CD4-positive, alpha-beta T cell (primary cell): ENCODE results near the gene LETM1. TPM values are rescaled to one million over a fixed set of nuclear protein-coding genes. Genes with fewer than 3 reads are reported as not detected.

Source experiments
- ATAC-seq: fragments of 200-7000 bp; cut with Tn5 transposase; one replicate; pipeline ENCODE4 v1.10.0; 2022; ENCODE audit warnings: mild to moderate bottlenecking; ENCODE audit not compliant: poor library complexity
- CTCF ChIA-PET: fragments of 350-600 bp; sonication (Branson Sonifier 250); formaldehyde crosslinking; loops from one replicate; lab custom pipeline; 2021; ENCODE audit warnings: antibody characterized with exemption, inconsistent platforms; lab: Charles Lee
- POLR2A ChIA-PET: fragments of 350-600 bp; sonication (Branson Sonifier 250); formaldehyde crosslinking; loops from one replicate; lab custom pipeline; 2021; ENCODE audit warnings: antibody characterized with exemption, inconsistent platforms; lab: Charles Lee
- DNase-seq, 14 experiments: peaks; one replicate each; pipeline ENCODE4 v3.0.0-alpha.2; 2013 to 2020; ENCODE audit warnings: mixed read lengths in 2 of 14
- H3K27ac ChIP-seq, 2 donors: one replicate each; pipeline versions ENCODE4 v1.5.1 to v1.7.0; 2013; ENCODE audit warnings: low read length in 2 of 2, low read depth in 1 of 2, mild to moderate bottlenecking in 1 of 2
- H3K27me3 ChIP-seq, 2 experiments: 1 replicate in 1 of 2; 2 replicates in 1 of 2; pipeline versions ENCODE4 v1.6.1 to v1.7.0; 2013; ENCODE audit warnings: low read length in 2 of 2, control low read depth in 1 of 2, mild to moderate bottlenecking in 1 of 2, moderate library complexity in 1 of 2; ENCODE audit not compliant: insufficient read depth in 2 of 2, control insufficient read depth in 1 of 2
- H3K36me3 ChIP-seq: one replicate; pipeline ENCODE4 v1.6.1; 2013; ENCODE audit warnings: low read length, control low read depth; ENCODE audit not compliant: insufficient read depth
- H3K4me1 ChIP-seq: one replicate; pipeline ENCODE4 v1.6.1; 2013; ENCODE audit warnings: low read length, control low read depth; ENCODE audit not compliant: insufficient read depth
- H3K4me3 ChIP-seq: one replicate; pipeline ENCODE4 v1.5.1; 2013; ENCODE audit warnings: mild to moderate bottlenecking, low read length, moderate library complexity
- H3K9me3 ChIP-seq, 2 experiments: 1 replicate in 1 of 2; 2 replicates in 1 of 2; pipeline versions ENCODE4 v1.6.1 to v1.7.0; 2013; ENCODE audit warnings: low read length in 2 of 2, mild to moderate bottlenecking in 2 of 2, control low read depth in 1 of 2, moderate library complexity in 1 of 2; ENCODE audit not compliant: control insufficient read depth in 1 of 2, insufficient read depth in 1 of 2
- H3K27ac Mint-ChIP-seq: one replicate; pipeline ENCODE4 v1.8.0; 2020; ENCODE audit warnings: mixed read lengths
- H3K27me3 Mint-ChIP-seq: one replicate; pipeline ENCODE4 v1.8.0; 2021; ENCODE audit warnings: mixed read lengths
- H3K36me3 Mint-ChIP-seq: one replicate; pipeline ENCODE4 v1.8.0; 2021; ENCODE audit warnings: low read depth, mixed read lengths
- H3K4me1 Mint-ChIP-seq: one replicate; pipeline ENCODE4 v1.8.0; 2021; ENCODE audit warnings: low read depth, mixed read lengths
- H3K4me3 Mint-ChIP-seq: one replicate; pipeline ENCODE4 v1.8.0; 2020; ENCODE audit warnings: mild to moderate bottlenecking, mixed read lengths
- H3K9me3 Mint-ChIP-seq: one replicate; pipeline ENCODE4 v1.8.0; 2020; ENCODE audit warnings: mixed read lengths
- intact Hi-C, 2 experiments: fragments of 100-400 bp; cut with DNase I in 1 of 2; cut with micrococcal nuclease in 1 of 2; formaldehyde crosslinking; loops; one replicate each; pipeline versions ENCODE4 v1.15.1 to v1.9.0; 2023 to 2025; cut with DNase I, micrococcal nuclease
- total RNA-seq, 174 experiments: library from RNA in 2 of 174; stranded (reverse) in 2 of 174; gene quantifications; one replicate each; pipeline ENCODE4 v1.2.3 and lab custom pipeline; 2021 to 2026
- TF ChIP-seq, protein P1 (sequence below): fragments of 200-600 bp; IDR thresholded peaks from one replicate; pipeline ENCODE4 v1.8.0; 2022; ENCODE audit warnings: antibody characterized with exemption, mild to moderate bottlenecking

The LETM1 gene
- total RNA-seq, 2 experiments from 2014 or later: 21.2 to 25.2 TPM

DNA sequence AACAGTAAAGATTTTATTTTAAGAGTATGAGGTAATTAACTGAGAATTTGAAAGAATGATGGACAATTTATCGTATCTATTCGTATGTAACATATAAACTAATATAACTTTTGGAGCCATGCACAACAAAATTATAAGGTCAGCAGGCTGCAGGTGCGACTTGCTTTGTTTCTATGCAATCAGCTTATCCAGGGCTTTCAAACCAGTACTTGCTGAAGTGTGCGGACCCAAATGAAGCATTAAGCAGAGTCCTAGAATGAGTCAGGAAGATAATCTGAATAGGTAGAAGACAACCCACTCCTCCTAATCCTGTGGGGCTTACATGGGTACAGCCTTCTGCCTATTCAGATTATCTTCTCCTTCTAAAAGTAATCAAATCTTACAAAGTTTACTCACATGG is 17.3 kb upstream of the LETM1 start:
- no peaks in the 10 kb centered on the region for H3K36me3 ChIP-seq
- no peaks in the 10 kb centered on the region for H3K9me3 ChIP-seq
- peak overlapping the region; percentile 63 for H3K4me3 ChIP-seq
- peak overlapping the region in 1 of 2 donors; percentile 43 for H3K27ac ChIP-seq
- peaks cover 33% of the 10 kb centered on the region for H3K4me1 ChIP-seq
- ChIA-PET POLR2A (interaction anchor here (1.5 kb wide), 1 partner anchor 26 kb away, joined by 7 read pairs; no protein-coding TSS in a partner anchor), CTCF (interaction anchor here (2.0 kb wide), 1 partner anchor 26 kb away, joined by 8 read pairs; no protein-coding TSS in a partner anchor)
- ATAC-seq (no peak), DNase-seq (no peak)
- no peaks in the 10 kb centered on the region for H3K27me3 ChIP-seq
- Mint-ChIP-seq H3K27me3 (peaks cover 5% of the 10 kb centered on the region), H3K4me1 (peaks cover 45% of the 10 kb centered on the region), H3K27ac (peak overlapping the region; percentile 89), H3K36me3 (peaks cover 9% of the 10 kb centered on the region), H3K4me3 (peak overlapping the region; percentile 89), H3K9me3 (no peaks in the 10 kb centered on the region)
- TF ChIP-seq, protein P1, sequence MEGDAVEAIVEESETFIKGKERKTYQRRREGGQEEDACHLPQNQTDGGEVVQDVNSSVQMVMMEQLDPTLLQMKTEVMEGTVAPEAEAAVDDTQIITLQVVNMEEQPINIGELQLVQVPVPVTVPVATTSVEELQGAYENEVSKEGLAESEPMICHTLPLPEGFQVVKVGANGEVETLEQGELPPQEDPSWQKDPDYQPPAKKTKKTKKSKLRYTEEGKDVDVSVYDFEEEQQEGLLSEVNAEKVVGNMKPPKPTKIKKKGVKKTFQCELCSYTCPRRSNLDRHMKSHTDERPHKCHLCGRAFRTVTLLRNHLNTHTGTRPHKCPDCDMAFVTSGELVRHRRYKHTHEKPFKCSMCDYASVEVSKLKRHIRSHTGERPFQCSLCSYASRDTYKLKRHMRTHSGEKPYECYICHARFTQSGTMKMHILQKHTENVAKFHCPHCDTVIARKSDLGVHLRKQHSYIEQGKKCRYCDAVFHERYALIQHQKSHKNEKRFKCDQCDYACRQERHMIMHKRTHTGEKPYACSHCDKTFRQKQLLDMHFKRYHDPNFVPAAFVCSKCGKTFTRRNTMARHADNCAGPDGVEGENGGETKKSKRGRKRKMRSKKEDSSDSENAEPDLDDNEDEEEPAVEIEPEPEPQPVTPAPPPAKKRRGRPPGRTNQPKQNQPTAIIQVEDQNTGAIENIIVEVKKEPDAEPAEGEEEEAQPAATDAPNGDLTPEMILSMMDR: no peak
- intact Hi-C loops: loop anchor here in 1 of 2 experiments (5.0 kb wide), 1 partner anchor 134 kb away; the partner anchor contains the start of gene NELFA

DNA sequence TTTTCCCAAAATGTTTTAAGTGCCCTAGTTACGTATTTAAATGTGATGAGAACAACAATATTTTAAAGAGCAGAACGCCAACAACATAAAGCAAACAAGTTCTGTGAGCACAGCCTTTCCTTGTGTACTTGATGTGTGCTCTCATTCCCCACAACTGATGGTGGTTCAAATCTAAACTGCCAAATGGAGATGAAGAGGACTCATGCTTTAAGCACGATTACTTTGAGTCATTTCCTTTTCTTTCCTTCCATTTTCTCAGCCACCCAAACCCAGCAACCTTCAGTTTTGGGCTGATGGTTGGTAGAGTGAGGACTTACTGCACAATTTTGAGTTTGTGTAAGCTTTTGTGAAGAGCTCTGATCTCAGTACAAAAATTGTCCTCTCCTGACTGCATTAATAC is 16.9 kb upstream of the LETM1 start:
- ChIA-PET POLR2A (interaction anchor here (1.5 kb wide), 1 partner anchor 27 kb away, joined by 7 read pairs; no protein-coding TSS in a partner anchor), CTCF (interaction anchor here (2.0 kb wide), 1 partner anchor 27 kb away, joined by 8 read pairs; no protein-coding TSS in a partner anchor)
- H3K9me3 Mint-ChIP-seq: no peaks in the 10 kb centered on the region
- H3K36me3 Mint-ChIP-seq: peaks cover 9% of the 10 kb centered on the region
- Histone ChIP-seq H3K4me1 (peaks cover 32% of the 10 kb centered on the region), H3K9me3 (no peaks in the 10 kb centered on the region), H3K27ac (peak overlapping the region in 1 of 2 donors; percentile 43), H3K4me3 (peak overlapping the region; percentile 63), H3K36me3 (no peaks in the 10 kb centered on the region), H3K27me3 (no peaks in the 10 kb centered on the region)
- DNase-seq (peak in 4 of 14 experiments; percentile 23 to 49 (median 42)), ATAC-seq (no peak)
- peak overlapping the region; percentile 89 for H3K4me3 Mint-ChIP-seq
- intact Hi-C loops: loop anchor here in 1 of 2 experiments (5.0 kb wide), 1 partner anchor 134 kb away; the partner anchor contains the start of gene NELFA
- H3K27ac Mint-ChIP-seq: peak overlapping the region; percentile 89
- H3K4me1 Mint-ChIP-seq: peaks cover 45% of the 10 kb centered on the region
- TF ChIP-seq, protein P1: no peak
- H3K27me3 Mint-ChIP-seq: peaks cover 5% of the 10 kb centered on the region

DNA sequence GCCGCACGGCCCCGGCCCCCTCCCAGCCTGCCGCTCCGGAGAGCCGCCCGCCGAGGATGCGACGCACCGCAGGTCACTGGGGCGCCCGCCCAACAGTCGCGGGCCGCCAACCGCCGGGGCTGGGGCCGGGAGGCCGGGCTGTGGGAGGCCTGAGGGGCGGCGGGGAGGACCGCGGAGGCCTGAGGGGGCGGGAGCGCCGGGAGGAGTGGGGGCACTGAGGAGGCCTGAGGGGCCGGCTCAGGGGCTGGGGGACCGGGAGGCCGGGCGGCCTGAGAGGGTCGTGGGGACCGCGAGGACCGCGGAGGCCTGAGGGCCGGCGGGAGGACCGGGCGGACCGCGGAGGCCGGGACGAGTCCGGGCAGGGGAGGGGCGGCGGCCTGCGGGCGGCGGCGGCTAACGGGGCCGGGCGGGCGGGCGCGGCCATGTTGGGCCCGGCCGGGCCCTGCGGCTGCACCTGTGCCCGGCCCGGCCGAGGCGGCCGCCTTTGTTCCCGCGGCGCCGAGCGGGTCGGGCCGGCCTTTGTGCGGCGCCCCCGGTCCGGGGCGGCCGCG is 15.6 kb upstream of the LETM1 start:
- CTCF ChIA-PET: no interaction called here
- ATAC-seq (no peak), DNase-seq (peak in 4 of 14 experiments; percentile 5 to 50 (median 18))
- H3K27me3 Mint-ChIP-seq: peaks cover 5% of the 10 kb centered on the region
- peak overlapping the region; percentile 25 for H3K4me3 Mint-ChIP-seq
- POLR2A ChIA-PET: no interaction called here
- H3K36me3 ChIP-seq: no peaks in the 10 kb centered on the region
- peaks cover 29% of the 10 kb centered on the region for H3K4me1 ChIP-seq
- H3K9me3 ChIP-seq: no peaks in the 10 kb centered on the region
- H3K9me3 Mint-ChIP-seq: no peaks in the 10 kb centered on the region
- H3K36me3 Mint-ChIP-seq: peaks cover 9% of the 10 kb centered on the region
- H3K4me3 ChIP-seq: peak overlapping the region; percentile 63
- H3K27me3 ChIP-seq: no peaks in the 10 kb centered on the region
- TF ChIP-seq, protein P1: no peak
- H3K4me1 Mint-ChIP-seq: peaks cover 38% of the 10 kb centered on the region
- peak overlapping the region in 1 of 2 donors; percentile 46 for H3K27ac ChIP-seq
- H3K27ac Mint-ChIP-seq: no peak overlapping the region
- intact Hi-C loops: loop anchor here (2.0 to 5.0 kb wide), 5 partner anchors 15 to 623 kb away; partner anchors contain the start of genes CTBP1 (in 1 of the 2), LETM1 (in 1 of the 2), NELFA (in 1 of the 2) and SLBP (in 1 of the 2)
